ENCODE results near the gene MZF1. TPM values are rescaled to one million over a fixed set of nuclear protein-coding genes. Genes with fewer than 3 reads are reported as not detected.

MZF1 gene
- total RNA-seq, 1 donor from 2014 or later, result 71.3 TPM

DNA sequence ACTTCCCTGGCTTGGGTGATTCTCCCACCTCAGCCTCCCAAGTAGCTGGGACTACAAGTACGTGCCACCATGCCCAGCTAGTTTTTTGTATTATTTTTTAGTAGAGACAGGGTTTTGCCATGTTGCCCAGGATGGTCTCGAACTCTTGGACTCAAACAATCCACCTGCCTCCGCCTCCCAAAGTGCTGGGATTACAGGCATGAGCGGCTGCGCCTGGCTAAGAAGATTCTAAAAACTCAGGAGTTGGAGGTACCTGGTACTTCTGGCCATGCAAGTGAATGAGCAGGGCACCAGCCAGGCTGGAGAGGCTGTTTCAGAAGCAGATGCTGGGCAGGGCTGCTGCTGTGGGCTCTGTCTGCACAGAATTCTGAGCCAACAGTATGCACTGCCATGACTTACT lies 6.1 kb downstream of the MZF1 start:
- TF ChIP-seq, protein P1, sequence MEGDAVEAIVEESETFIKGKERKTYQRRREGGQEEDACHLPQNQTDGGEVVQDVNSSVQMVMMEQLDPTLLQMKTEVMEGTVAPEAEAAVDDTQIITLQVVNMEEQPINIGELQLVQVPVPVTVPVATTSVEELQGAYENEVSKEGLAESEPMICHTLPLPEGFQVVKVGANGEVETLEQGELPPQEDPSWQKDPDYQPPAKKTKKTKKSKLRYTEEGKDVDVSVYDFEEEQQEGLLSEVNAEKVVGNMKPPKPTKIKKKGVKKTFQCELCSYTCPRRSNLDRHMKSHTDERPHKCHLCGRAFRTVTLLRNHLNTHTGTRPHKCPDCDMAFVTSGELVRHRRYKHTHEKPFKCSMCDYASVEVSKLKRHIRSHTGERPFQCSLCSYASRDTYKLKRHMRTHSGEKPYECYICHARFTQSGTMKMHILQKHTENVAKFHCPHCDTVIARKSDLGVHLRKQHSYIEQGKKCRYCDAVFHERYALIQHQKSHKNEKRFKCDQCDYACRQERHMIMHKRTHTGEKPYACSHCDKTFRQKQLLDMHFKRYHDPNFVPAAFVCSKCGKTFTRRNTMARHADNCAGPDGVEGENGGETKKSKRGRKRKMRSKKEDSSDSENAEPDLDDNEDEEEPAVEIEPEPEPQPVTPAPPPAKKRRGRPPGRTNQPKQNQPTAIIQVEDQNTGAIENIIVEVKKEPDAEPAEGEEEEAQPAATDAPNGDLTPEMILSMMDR (IDR thresholded peaks at IDR 0.05; ENCODE audit: unreplicated experiment), result no peak
- H3K4me1 Mint-ChIP-seq (ENCODE audit: low read depth), result peaks cover 2% of the 10 kb centered on the region
- H3K27me3 Mint-ChIP-seq, result no peaks in the 10 kb centered on the region
- peaks cover 3% of the 10 kb centered on the region for H3K36me3 Mint-ChIP-seq (ENCODE audit: insufficient read depth)
- no peak for DNase-seq (ENCODE audit: low spot score, unreplicated experiment)
- H3K9me3 Mint-ChIP-seq (ENCODE audit: low read depth), result no peaks in the 10 kb centered on the region
- no peak overlapping the region for H3K27ac Mint-ChIP-seq
- H3K4me3 Mint-ChIP-seq (ENCODE audit: low read depth), result no peak overlapping the region

GRCh38 chr19:58563823-58564222 lies 9.3 kb downstream of the MZF1 start:
- Mint-ChIP-seq H3K27me3 (no peaks in the 10 kb centered on the region), H3K4me1 (ENCODE audit: low read depth) (peaks cover 7% of the 10 kb centered on the region), H3K36me3 (ENCODE audit: insufficient read depth) (peaks cover 3% of the 10 kb centered on the region), H3K27ac (no peak overlapping the region), H3K4me3 (ENCODE audit: low read depth) (no peak overlapping the region), H3K9me3 (ENCODE audit: low read depth) (no peaks in the 10 kb centered on the region)
- DNase-seq (ENCODE audit: low spot score, unreplicated experiment), result no peak
- TF ChIP-seq, protein P1 (IDR thresholded peaks at IDR 0.05; ENCODE audit: unreplicated experiment), result no peak

DNA sequence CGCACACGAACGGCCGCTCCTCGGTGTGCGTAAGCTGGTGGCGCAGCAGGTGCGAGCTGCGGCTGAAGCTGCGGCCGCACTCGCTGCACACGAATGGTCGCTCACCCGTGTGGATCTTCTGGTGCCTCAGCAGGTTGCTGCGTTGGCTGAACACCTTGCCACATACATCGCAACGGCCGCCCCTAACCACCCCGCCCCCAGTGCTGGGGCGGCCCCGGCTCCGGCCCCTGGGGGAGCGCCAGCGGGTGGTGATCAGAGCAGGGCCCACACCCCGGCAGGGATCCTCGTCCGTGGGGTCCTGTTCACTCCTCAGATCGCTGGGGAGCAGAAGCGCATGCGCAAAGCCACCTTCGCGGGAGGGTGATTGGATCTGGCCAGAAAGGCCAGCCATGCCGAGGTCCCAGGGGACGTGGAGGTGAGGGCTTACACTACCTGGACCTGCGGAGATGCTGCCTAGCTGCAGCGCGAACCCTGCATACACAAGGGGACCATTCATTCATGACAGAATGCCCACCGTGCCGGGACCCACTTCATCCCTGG lies 10.0 kb downstream of the MZF1 start:
- no peak overlapping the region for H3K27ac Mint-ChIP-seq
- H3K27me3 Mint-ChIP-seq, result no peaks in the 10 kb centered on the region
- H3K9me3 Mint-ChIP-seq (ENCODE audit: low read depth), result no peaks in the 10 kb centered on the region
- no peak for DNase-seq (ENCODE audit: low spot score, unreplicated experiment)
- peaks cover 8% of the 10 kb centered on the region for H3K4me1 Mint-ChIP-seq (ENCODE audit: low read depth)
- TF ChIP-seq, protein P1 (IDR thresholded peaks at IDR 0.05; ENCODE audit: unreplicated experiment), result no peak
- H3K36me3 Mint-ChIP-seq (ENCODE audit: insufficient read depth), result peaks cover 1% of the 10 kb centered on the region
- H3K4me3 Mint-ChIP-seq (ENCODE audit: low read depth), result no peak overlapping the region

DNA sequence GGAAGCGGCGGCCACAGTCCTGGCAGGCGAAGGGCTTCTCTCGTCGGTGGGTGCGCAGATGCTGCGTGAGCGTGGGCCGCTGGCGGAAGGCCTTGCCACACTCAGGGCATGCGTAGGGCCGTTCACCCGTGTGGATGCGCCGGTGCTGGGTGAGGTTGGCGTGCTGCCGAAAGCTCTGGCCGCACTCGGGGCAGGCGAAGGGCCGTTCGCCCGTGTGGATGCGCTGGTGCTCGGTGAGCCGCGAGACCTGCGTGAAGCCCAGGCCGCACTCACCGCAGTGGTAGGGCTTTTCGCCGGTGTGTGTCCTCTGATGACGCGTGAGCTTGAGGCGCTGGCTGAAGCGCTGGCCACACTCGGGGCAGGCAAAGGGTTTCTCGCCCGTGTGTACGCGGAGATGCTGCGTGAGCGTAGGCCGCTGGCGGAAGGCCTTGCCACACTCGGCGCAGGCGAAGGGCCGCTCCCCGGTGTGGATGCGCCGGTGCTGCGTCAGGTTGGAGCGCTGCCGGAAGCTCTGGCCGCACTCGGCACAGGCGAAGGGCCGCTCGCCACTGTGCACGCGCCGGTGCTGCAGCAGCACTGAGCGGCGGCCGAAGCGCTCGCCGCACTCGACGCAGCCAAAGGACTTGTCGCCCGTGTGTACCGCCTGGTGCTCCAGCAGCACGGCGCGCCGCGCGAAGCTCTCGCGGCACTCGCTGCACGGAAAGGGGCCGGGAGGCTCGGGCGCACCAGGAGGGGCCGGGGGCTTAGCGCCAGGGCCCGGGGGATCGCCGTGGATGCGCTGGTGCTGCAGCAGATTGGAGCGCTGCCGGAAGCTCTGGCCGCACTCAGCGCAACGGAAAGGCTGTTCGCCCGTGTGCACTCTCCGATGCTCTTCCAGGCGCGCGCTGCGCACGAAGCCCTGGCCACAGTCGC lies 10.8 kb downstream of the MZF1 start:
- H3K36me3 Mint-ChIP-seq (ENCODE audit: insufficient read depth), result peaks cover 1% of the 10 kb centered on the region
- no peaks in the 10 kb centered on the region for H3K9me3 Mint-ChIP-seq (ENCODE audit: low read depth)
- H3K27ac Mint-ChIP-seq, result no peak overlapping the region
- TF ChIP-seq, protein P1 (IDR thresholded peaks at IDR 0.05; ENCODE audit: unreplicated experiment), result no peak
- no peak overlapping the region for H3K4me3 Mint-ChIP-seq (ENCODE audit: low read depth)
- no peaks in the 10 kb centered on the region for H3K27me3 Mint-ChIP-seq
- peaks cover 12% of the 10 kb centered on the region for H3K4me1 Mint-ChIP-seq (ENCODE audit: low read depth)
- DNase-seq (ENCODE audit: low spot score, unreplicated experiment), result no peak

GRCh38 chr19:58561373-58562121 lies 11.6 kb downstream of the MZF1 start:
- TF ChIP-seq, protein P1 (IDR thresholded peaks at IDR 0.05; ENCODE audit: unreplicated experiment), result no peak
- DNase-seq (ENCODE audit: low spot score, unreplicated experiment), result no peak
- peak overlapping the region; percentile 14 for H3K4me3 Mint-ChIP-seq (ENCODE audit: low read depth)
- H3K27me3 Mint-ChIP-seq, result no peaks in the 10 kb centered on the region
- peaks cover 2% of the 10 kb centered on the region for H3K36me3 Mint-ChIP-seq (ENCODE audit: insufficient read depth)
- no peak overlapping the region for H3K27ac Mint-ChIP-seq
- peaks cover 18% of the 10 kb centered on the region for H3K4me1 Mint-ChIP-seq (ENCODE audit: low read depth)
- no peaks in the 10 kb centered on the region for H3K9me3 Mint-ChIP-seq (ENCODE audit: low read depth)

All from progenitor cell of endocrine pancreas (in vitro differentiated cells).